MM.1S (cell line): ENCODE results near the gene LZTS2.

Experiments
- DNase-seq: peaks from one replicate; pipeline ENCODE4 v3.0.0-alpha.2; 2015
- H2AFZ ChIP-seq: fragments of 300-600 bp; sonication (generic); 2 replicates; pipeline ENCODE4 v1.6.0; 2016; ENCODE audit warnings: antibody characterized with exemption, low read length
- H3F3A ChIP-seq: fragments of 300-600 bp; sonication (generic); 2 replicates; pipeline ENCODE4 v1.6.1; 2016; ENCODE audit warnings: mild to moderate bottlenecking, antibody characterized with exemption, low read length, moderate library complexity, mixed read lengths; ENCODE audit not compliant: insufficient read depth
- H3K27ac ChIP-seq: fragments of 300-600 bp; sonication (generic); 2 replicates; pipeline ENCODE4 v1.5.1; 2016; ENCODE audit warnings: mild to moderate bottlenecking, low read length
- H3K27me3 ChIP-seq: fragments of 300-600 bp; sonication (generic); replicated peaks from 2 replicates; pipeline ENCODE4 v1.6.0; 2016; ENCODE audit warnings: low read length; ENCODE audit not compliant: insufficient read depth
- H3K36me3 ChIP-seq: fragments of 300-600 bp; sonication (generic); replicated peaks from 2 replicates; pipeline ENCODE4 v1.6.1; 2016; ENCODE audit warnings: mild to moderate bottlenecking, low read length, mixed read lengths; ENCODE audit not compliant: insufficient read depth
- H3K4me1 ChIP-seq: fragments of 300-600 bp; sonication (generic); 2 replicates; pipeline ENCODE4 v1.6.1; 2016; ENCODE audit warnings: low read length, mixed read lengths
- H3K4me2 ChIP-seq: fragments of 300-600 bp; sonication (generic); 2 replicates; pipeline ENCODE4 v1.6.0; 2016; ENCODE audit warnings: low read depth, low read length
- H3K4me3 ChIP-seq: fragments of 300-600 bp; sonication (generic); 2 replicates; pipeline ENCODE4 v1.5.1; 2016; ENCODE audit warnings: low read length, mixed read lengths
- H3K79me2 ChIP-seq: fragments of 300-600 bp; sonication (generic); 2 replicates; pipeline ENCODE4 v1.6.1; 2016; ENCODE audit warnings: mixed run types, low read length, mixed read lengths
- H3K9ac ChIP-seq: fragments of 300-600 bp; sonication (generic); 2 replicates; pipeline ENCODE4 v1.6.1; 2016; ENCODE audit warnings: low read length, mixed read lengths
- H3K9me2 ChIP-seq: fragments of 300-600 bp; sonication (generic); replicated peaks from 2 replicates; pipeline ENCODE4 v1.6.1; 2016; ENCODE audit warnings: mild to moderate bottlenecking, low read length, mixed read lengths; ENCODE audit not compliant: insufficient read depth
- H3K9me3 ChIP-seq: fragments of 300-600 bp; sonication (generic); replicated peaks from 2 replicates; pipeline ENCODE4 v1.6.1; 2016; ENCODE audit warnings: mild to moderate bottlenecking, low read length, mixed read lengths; ENCODE audit not compliant: insufficient read depth
- H4K20me1 ChIP-seq: fragments of 300-600 bp; sonication (generic); 2 replicates; pipeline ENCODE4 v1.6.1; 2016; ENCODE audit warnings: mild to moderate bottlenecking, low read length, moderate library complexity, mixed read lengths; ENCODE audit not compliant: insufficient read depth
- EZH2 ChIP-seq: fragments of 300-600 bp; sonication (generic); optimal IDR thresholded peaks from 2 replicates; pipeline ENCODE3; 2017; ENCODE audit warnings: low read depth, mild to moderate bottlenecking, antibody characterized with exemption, low read length, mixed read lengths
- EZH2phosphoT487 ChIP-seq: fragments of 300-600 bp; sonication (generic); IDR thresholded peaks from 2 replicates; pipeline ENCODE4 v1.6.1; 2018; ENCODE audit warnings: antibody characterized with exemption, low read length
- TF ChIP-seq, protein P1 (sequence below): fragments of 300-600 bp; sonication (generic); IDR thresholded peaks from 2 replicates; pipeline ENCODE4 v1.5.1; 2016; ENCODE audit warnings: antibody characterized with exemption, low read length, mixed read lengths

Gene LZTS2

DNA sequence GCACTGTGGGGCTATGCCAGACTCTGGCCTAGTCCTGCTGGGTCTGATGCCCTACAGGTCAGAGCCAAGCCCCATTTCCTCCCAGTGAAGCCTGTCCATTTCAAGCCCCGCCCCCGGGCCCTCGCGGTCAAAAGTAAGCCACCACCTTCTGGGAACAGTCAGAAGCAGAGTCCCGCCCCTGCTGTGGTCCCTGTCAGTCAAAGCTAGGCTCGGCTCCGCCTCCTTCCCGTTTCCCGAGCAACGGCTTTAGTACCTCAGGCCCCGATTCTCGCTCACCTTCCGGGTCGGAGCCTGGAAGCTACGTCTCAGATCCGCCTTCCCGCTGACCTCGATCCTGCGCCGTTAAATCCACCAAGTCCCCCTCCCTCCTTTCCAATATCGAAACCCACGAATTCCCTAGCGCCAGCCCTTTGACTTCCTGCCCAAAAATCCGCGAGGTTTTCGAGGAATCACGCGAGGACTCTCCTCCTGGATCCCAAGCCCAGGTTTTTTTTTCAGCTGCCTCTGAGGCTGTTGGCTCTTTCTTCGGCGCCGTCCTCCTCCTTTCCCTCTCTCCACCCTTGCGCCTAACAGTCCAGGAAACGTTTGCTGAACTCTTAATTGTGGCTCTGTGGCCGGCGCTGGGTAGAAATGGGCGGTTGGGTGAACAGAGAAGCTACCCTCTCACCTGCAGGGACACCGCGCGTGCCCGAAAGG is 43.2 kb downstream of the LZTS2 start:
- peaks cover 17% of the 10 kb centered on the region for H3K4me1 ChIP-seq
- DNase-seq = peak; percentile 96
- peaks cover 7% of the 10 kb centered on the region; the same call in 1 of the 2 replicates for H3F3A ChIP-seq
- TF ChIP-seq EZH2phosphoT487 (no peak), EZH2 (no peak)
- TF ChIP-seq, protein P1, sequence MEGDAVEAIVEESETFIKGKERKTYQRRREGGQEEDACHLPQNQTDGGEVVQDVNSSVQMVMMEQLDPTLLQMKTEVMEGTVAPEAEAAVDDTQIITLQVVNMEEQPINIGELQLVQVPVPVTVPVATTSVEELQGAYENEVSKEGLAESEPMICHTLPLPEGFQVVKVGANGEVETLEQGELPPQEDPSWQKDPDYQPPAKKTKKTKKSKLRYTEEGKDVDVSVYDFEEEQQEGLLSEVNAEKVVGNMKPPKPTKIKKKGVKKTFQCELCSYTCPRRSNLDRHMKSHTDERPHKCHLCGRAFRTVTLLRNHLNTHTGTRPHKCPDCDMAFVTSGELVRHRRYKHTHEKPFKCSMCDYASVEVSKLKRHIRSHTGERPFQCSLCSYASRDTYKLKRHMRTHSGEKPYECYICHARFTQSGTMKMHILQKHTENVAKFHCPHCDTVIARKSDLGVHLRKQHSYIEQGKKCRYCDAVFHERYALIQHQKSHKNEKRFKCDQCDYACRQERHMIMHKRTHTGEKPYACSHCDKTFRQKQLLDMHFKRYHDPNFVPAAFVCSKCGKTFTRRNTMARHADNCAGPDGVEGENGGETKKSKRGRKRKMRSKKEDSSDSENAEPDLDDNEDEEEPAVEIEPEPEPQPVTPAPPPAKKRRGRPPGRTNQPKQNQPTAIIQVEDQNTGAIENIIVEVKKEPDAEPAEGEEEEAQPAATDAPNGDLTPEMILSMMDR = no peak
- no peaks in the 10 kb centered on the region for H3K36me3 ChIP-seq
- no peaks in the 10 kb centered on the region; the same call in 1 of the 2 replicates for H3K27me3 ChIP-seq
- H3K4me2 ChIP-seq = peak overlapping the region; percentile 75
- no peaks in the 10 kb centered on the region for H3K9me2 ChIP-seq
- H3K79me2 ChIP-seq = no peaks in the 10 kb centered on the region
- peak overlapping the region; percentile 16; the same call in 1 of the 2 replicates for H3K27ac ChIP-seq
- H4K20me1 ChIP-seq = no peaks in the 10 kb centered on the region
- H3K9me3 ChIP-seq = no peaks in the 10 kb centered on the region
- H2AFZ ChIP-seq = peak overlapping the region; percentile 68
- peak overlapping the region; percentile 67 for H3K9ac ChIP-seq
- H3K4me3 ChIP-seq = peak overlapping the region; percentile 75

DNA sequence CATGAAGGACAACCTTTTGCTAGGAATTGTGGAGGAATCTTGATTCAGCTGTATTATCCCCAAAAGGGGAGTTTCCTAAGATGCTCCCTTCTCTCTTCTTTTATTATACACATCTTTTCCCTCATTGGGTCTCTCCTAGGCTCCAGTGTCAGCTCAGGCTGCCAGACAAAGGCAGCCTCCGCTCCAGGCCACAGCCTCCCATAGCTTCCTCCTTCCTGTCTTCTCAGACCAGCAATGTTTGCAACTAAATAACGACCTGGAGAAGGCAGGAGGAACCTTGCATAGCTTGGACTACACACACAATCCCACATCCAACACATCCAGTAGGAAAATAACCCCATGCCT is 43.7 kb downstream of the LZTS2 start:
- Histone ChIP-seq H3K9me2 (no peaks in the 10 kb centered on the region), H3K79me2 (no peaks in the 10 kb centered on the region), H3K4me2 (peak overlapping the region; percentile 75), H3K4me1 (peaks cover 17% of the 10 kb centered on the region), H4K20me1 (no peaks in the 10 kb centered on the region), H2AFZ (peak overlapping the region; percentile 68), H3K4me3 (peak overlapping the region; percentile 75), H3K27ac (peak overlapping the region; percentile 16; the same call in 1 of the 2 replicates), H3F3A (peaks cover 7% of the 10 kb centered on the region; the same call in 1 of the 2 replicates), H3K36me3 (no peaks in the 10 kb centered on the region), H3K27me3 (no peaks in the 10 kb centered on the region; the same call in 1 of the 2 replicates), H3K9me3 (no peaks in the 10 kb centered on the region), H3K9ac (peak overlapping the region; percentile 67; the same call in 1 of the 2 replicates)
- no peak for DNase-seq
- TF ChIP-seq EZH2phosphoT487 (no peak), EZH2 (no peak)
- TF ChIP-seq, protein P1 = no peak

DNA sequence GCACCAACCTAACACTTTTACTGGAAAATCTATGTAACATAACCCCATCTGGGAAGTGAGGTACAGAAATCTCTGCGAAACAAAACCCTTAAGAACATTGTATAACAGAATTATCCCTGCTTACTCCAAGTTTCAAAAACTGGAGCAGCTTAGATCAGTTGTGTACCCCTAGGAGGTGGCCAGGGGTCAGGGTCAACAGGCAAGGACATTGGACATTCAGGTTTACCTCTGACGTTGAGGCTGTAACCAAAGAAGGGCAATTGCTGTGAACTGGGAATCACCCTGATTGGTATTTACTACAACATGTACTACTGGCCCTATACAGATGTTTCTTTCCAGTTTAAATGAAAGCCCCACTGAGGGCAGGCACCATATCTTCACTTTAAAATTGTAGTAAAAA is 44.5 kb downstream of the LZTS2 start:
- Histone ChIP-seq H3K9ac (no peak overlapping the region), H3K27ac (no peak overlapping the region), H3K79me2 (no peaks in the 10 kb centered on the region), H3K36me3 (no peaks in the 10 kb centered on the region), H3F3A (peaks cover 7% of the 10 kb centered on the region; the same call in 1 of the 2 replicates), H3K4me3 (no peak overlapping the region), H2AFZ (no peak overlapping the region), H3K9me2 (no peaks in the 10 kb centered on the region), H3K9me3 (no peaks in the 10 kb centered on the region), H3K4me2 (no peak overlapping the region), H3K4me1 (peaks cover 17% of the 10 kb centered on the region), H4K20me1 (no peaks in the 10 kb centered on the region), H3K27me3 (peaks cover 8% of the 10 kb centered on the region)
- DNase-seq = no peak
- TF ChIP-seq EZH2 (no peak), EZH2phosphoT487 (no peak)
- TF ChIP-seq, protein P1 = no peak
